HS-5 (cell line): Measurements from ENCODE around the gene DGKI.
A peak's percentile ranks its signal among the peaks of the same experiment; 100 is the strongest.

Source experiments
- DNase-seq: peaks from one replicate; pipeline ENCODE4 v3.0.0-alpha.2; 2012; ENCODE audit warnings: low read depth

Gene DGKI

GRCh38 chr7:137538361-137538762 is 308.4 kb downstream of the DGKI start:
- DNase-seq, result peak; percentile 56

- DNase-seq, result no peak
Measured at GRCh38 chr7:137535579-137535978, 311.2 kb downstream of the DGKI start.

- no peak for DNase-seq
Measured at GRCh38 chr7:137531671-137532070, 315.1 kb downstream of the DGKI start.

GRCh38 chr7:137527634-137528033 is 319.1 kb downstream of the DGKI start:
- DNase-seq, result no peak

GRCh38 chr7:137523171-137523570 is 323.6 kb downstream of the DGKI start:
- DNase-seq, result no peak

GRCh38 chr7:137521451-137521850 is 325.3 kb downstream of the DGKI start:
- no peak for DNase-seq

- no peak for DNase-seq
Measured at GRCh38 chr7:137519947-137520346, 326.8 kb downstream of the DGKI start.

- no peak for DNase-seq
Measured at GRCh38 chr7:137519181-137519691, 327.5 kb downstream of the DGKI start.

- no peak for DNase-seq
Measured at GRCh38 chr7:137513091-137513490, 333.7 kb downstream of the DGKI start.

GRCh38 chr7:137507096-137507495 is 339.7 kb downstream of the DGKI start:
- no peak for DNase-seq

GRCh38 chr7:137506031-137506430 is 340.7 kb downstream of the DGKI start:
- no peak for DNase-seq

GRCh38 chr7:137501562-137501961 is 345.2 kb downstream of the DGKI start:
- no peak for DNase-seq

- no peak for DNase-seq
Measured at GRCh38 chr7:137492889-137493288, 353.9 kb downstream of the DGKI start.

- no peak for DNase-seq
Measured at GRCh38 chr7:137489880-137490279, 356.9 kb downstream of the DGKI start.

GRCh38 chr7:137488038-137488437 is 358.7 kb downstream of the DGKI start:
- DNase-seq, result no peak

GRCh38 chr7:137485818-137486217 is 361.0 kb downstream of the DGKI start:
- DNase-seq, result no peak

GRCh38 chr7:137484326-137484725 is 362.4 kb downstream of the DGKI start:
- DNase-seq, result no peak

- DNase-seq, result no peak
Measured at GRCh38 chr7:137482466-137482865, 364.3 kb downstream of the DGKI start.

GRCh38 chr7:137480824-137481365 is 365.9 kb downstream of the DGKI start:
- DNase-seq, result no peak

GRCh38 chr7:137480401-137480800 is 366.4 kb downstream of the DGKI start:
- DNase-seq, result no peak

GRCh38 chr7:137476937-137477336 is 369.8 kb downstream of the DGKI start:
- DNase-seq, result no peak

GRCh38 chr7:137475966-137476365 is 370.8 kb downstream of the DGKI start:
- DNase-seq, result no peak

GRCh38 chr7:137474540-137475026 is 372.2 kb downstream of the DGKI start:
- DNase-seq, result no peak

- DNase-seq, result no peak
Measured at GRCh38 chr7:137471128-137471527, 375.6 kb downstream of the DGKI start.
